22Rv1 (cell line): Measurements from ENCODE around the gene PPP3R1.

Experiments
- ZFX ChIP-seq: fragments of 450-650 bp; IDR thresholded peaks from 2 replicates; pipeline ENCODE4 v1.6.1; 2017; ENCODE audit warnings: antibody characterized with exemption, borderline replicate concordance
- TF ChIP-seq, protein P1 (sequence below): fragments of 450-650 bp; IDR thresholded peaks from 2 replicates; pipeline ENCODE4 v1.5.1; 2017; ENCODE audit warnings: mild to moderate bottlenecking

DNA sequence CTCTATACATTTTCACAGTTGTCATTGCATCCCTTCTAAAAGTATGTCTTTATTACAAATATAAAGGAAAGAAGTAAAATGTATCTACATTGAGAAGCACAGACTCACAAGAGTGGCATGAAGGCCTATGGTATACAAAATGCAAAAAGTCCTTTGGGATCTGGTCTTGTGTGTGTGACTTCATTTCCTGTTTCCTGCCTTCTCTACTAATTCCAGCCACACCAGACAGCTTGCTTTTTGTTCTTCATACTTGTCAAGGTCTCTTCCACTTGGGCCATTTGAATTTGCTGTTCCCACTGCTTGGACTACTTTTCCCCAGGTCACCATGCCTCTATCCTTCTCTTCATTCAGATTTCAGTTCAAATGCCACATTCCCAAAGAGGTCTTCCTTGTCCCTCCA is 101.3 kb downstream of the PPP3R1 start:
- TF ChIP-seq, protein P1, sequence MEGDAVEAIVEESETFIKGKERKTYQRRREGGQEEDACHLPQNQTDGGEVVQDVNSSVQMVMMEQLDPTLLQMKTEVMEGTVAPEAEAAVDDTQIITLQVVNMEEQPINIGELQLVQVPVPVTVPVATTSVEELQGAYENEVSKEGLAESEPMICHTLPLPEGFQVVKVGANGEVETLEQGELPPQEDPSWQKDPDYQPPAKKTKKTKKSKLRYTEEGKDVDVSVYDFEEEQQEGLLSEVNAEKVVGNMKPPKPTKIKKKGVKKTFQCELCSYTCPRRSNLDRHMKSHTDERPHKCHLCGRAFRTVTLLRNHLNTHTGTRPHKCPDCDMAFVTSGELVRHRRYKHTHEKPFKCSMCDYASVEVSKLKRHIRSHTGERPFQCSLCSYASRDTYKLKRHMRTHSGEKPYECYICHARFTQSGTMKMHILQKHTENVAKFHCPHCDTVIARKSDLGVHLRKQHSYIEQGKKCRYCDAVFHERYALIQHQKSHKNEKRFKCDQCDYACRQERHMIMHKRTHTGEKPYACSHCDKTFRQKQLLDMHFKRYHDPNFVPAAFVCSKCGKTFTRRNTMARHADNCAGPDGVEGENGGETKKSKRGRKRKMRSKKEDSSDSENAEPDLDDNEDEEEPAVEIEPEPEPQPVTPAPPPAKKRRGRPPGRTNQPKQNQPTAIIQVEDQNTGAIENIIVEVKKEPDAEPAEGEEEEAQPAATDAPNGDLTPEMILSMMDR, result no peak
- no peak for TF ChIP-seq ZFX
